B cell (primary cell): ENCODE data around the gene VILL. TPM values are rescaled to one million over a fixed set of nuclear protein-coding genes. Genes with fewer than 3 reads are reported as not detected.

Source experiments
- ATAC-seq: fragments of 200-7000 bp; cut with Tn5 transposase; one replicate; pipeline ENCODE4 v1.10.0; 2021; ENCODE audit warnings: low read depth, mild to moderate bottlenecking, moderate number of reproducible peaks, moderate library complexity
- CTCF ChIA-PET: fragments of 350-600 bp; sonication (Branson Sonifier 250); formaldehyde crosslinking; loops from one replicate; lab custom pipeline; 2021; ENCODE audit warnings: antibody characterized with exemption, inconsistent platforms; lab: Charles Lee
- POLR2A ChIA-PET: fragments of 350-600 bp; sonication (Branson Sonifier 250); formaldehyde crosslinking; loops from one replicate; lab custom pipeline; 2021; ENCODE audit warnings: antibody characterized with exemption; lab: Charles Lee
- DNase-seq: peaks from one replicate; pipeline ENCODE4 v3.0.0; 2013
- H2AFZ ChIP-seq: 2 replicates; pipeline ENCODE4 v1.6.1; 2012; ENCODE audit warnings: mild to moderate bottlenecking, low read depth, low read length; ENCODE audit not compliant: insufficient read depth, poor library complexity, severe bottlenecking
- H3K27ac ChIP-seq, 2 donors: 1 replicate in 1 of 2; 2 replicates in 1 of 2; pipeline ENCODE4 v1.5.1; 2012 to 2013; ENCODE audit warnings: low read length in 2 of 2, mild to moderate bottlenecking in 2 of 2, moderate library complexity in 1 of 2
- H3K27me3 ChIP-seq, 4 experiments: fragments of 200-600 bp in 1 of 4; sonication (generic) in 1 of 4; replicated peaks in 1 of 4; 1 replicate in 2 of 4; 2 replicates in 2 of 4; pipeline versions ENCODE4 v1.6.1 to v1.7.0; 2013 to 2016; ENCODE audit warnings: low read length in 3 of 4, mild to moderate bottlenecking in 2 of 4, mixed read lengths in 1 of 4, moderate library complexity in 1 of 4; ENCODE audit not compliant: insufficient read depth in 4 of 4, control insufficient read depth in 3 of 4; ENCODE audit errors: control extremely low read depth in 1 of 4
- H3K36me3 ChIP-seq, 2 experiments: replicated peaks in 1 of 2; 1 replicate in 1 of 2; 2 replicates in 1 of 2; pipeline versions ENCODE4 v1.6.1 to v1.7.1; 2013; ENCODE audit warnings: low read length in 1 of 2; ENCODE audit not compliant: insufficient read depth in 2 of 2, control insufficient read depth in 1 of 2; ENCODE audit errors: control extremely low read depth in 1 of 2, extremely low read depth in 1 of 2
- H3K4me1 ChIP-seq, 2 donors: fragments of 200-600 bp in 1 of 2; sonication (generic) in 1 of 2; 1 replicate in 1 of 2; 2 replicates in 1 of 2; pipeline versions ENCODE4 v1.5.1 to v1.6.1; 2013 to 2017; ENCODE audit warnings: low read length in 2 of 2; ENCODE audit not compliant: control insufficient read depth in 2 of 2, insufficient read depth in 2 of 2
- H3K4me2 ChIP-seq: replicated peaks from 2 replicates; pipeline ENCODE3; 2012; ENCODE audit warnings: mild to moderate bottlenecking, low read depth, low read length; ENCODE audit not compliant: poor library complexity, severe bottlenecking
- H3K4me3 ChIP-seq, 5 experiments: fragments of 200-600 bp in 1 of 5; sonication (generic) in 1 of 5; 1 replicate in 3 of 5; 2 replicates in 2 of 5; pipeline versions ENCODE4 v1.5.1 to v1.7.0; 2011 to 2016; ENCODE audit warnings: low read length in 4 of 5, mild to moderate bottlenecking in 4 of 5, low read depth in 2 of 5, control low read depth in 1 of 5, moderate library complexity in 1 of 5; ENCODE audit not compliant: insufficient read depth in 1 of 5; ENCODE audit errors: control extremely low read depth in 1 of 5, extremely low read depth in 1 of 5
- H3K79me2 ChIP-seq: fragments of 200-600 bp; sonication (generic); one replicate; pipeline ENCODE4 v1.6.0; 2016; ENCODE audit warnings: low read length; ENCODE audit not compliant: control insufficient read depth, insufficient read depth
- H3K9ac ChIP-seq: fragments of 200-600 bp; sonication (generic); 2 replicates; pipeline ENCODE4 v1.6.1; 2017; ENCODE audit warnings: mild to moderate bottlenecking, low read length, moderate library complexity
- H3K9me3 ChIP-seq, 3 donors: one replicate each; pipeline versions ENCODE4 v1.6.1 to v1.7.1; 2013; ENCODE audit warnings: low read length in 2 of 3; ENCODE audit not compliant: control insufficient read depth in 2 of 3, insufficient read depth in 1 of 3; ENCODE audit errors: control extremely low read depth in 1 of 3
- H4K20me1 ChIP-seq: 2 replicates; pipeline ENCODE4 v1.6.0; 2012; ENCODE audit warnings: mild to moderate bottlenecking, low read length; ENCODE audit not compliant: insufficient read depth, control insufficient read depth, poor library complexity, severe bottlenecking
- H3K27ac Mint-ChIP-seq: one replicate; pipeline ENCODE4 v1.8.0; 2021; ENCODE audit warnings: mixed read lengths
- H3K27me3 Mint-ChIP-seq: one replicate; pipeline ENCODE4 v1.8.0; 2021; ENCODE audit warnings: mixed read lengths
- H3K4me1 Mint-ChIP-seq: one replicate; pipeline ENCODE4 v1.8.0; 2021; ENCODE audit warnings: mixed read lengths
- H3K4me3 Mint-ChIP-seq: one replicate; pipeline ENCODE4 v1.8.0; 2021; ENCODE audit warnings: mixed read lengths
- H3K9me3 Mint-ChIP-seq: one replicate; pipeline ENCODE4 v1.8.0; 2022; ENCODE audit warnings: mixed read lengths; ENCODE audit not compliant: insufficient read depth
- CTCF ChIP-seq: fragments of 200-600 bp; IDR thresholded peaks from one replicate; pipeline ENCODE4 v1.8.0; 2022; ENCODE audit warnings: antibody characterized with exemption, mild to moderate bottlenecking
- EZH2 ChIP-seq: IDR thresholded peaks from 2 replicates; pipeline ENCODE4 v1.6.1; 2012; ENCODE audit warnings: borderline replicate concordance, low read depth, mild to moderate bottlenecking, moderate library complexity, low read length; ENCODE audit not compliant: insufficient read depth, poor library complexity, severe bottlenecking
- whole genome bisulfite sequencing: methylation state at CpG from one replicate; pipeline ENCODE4 v1.1.5; 2013; ENCODE audit warnings: missing lambda C conversion rate; ENCODE audit not compliant: insufficient coverage; 5-methylcytosine and 5-hydroxymethylcytosine counted together
- intact Hi-C: fragments of 100-400 bp; cut with micrococcal nuclease; formaldehyde crosslinking; loops from one replicate; pipeline ENCODE4 v1.10.0; 2022
- polyA plus RNA-seq: library from polyadenylated mRNA; depleted of rRNA; stranded (reverse); fragments of >200 nt; gene quantifications from 2 replicates; pipeline ENCODE4 v1.2.3, GENCODE V29; 2012
- total RNA-seq, 2 donors: library from RNA; stranded (reverse); fragments of 120-200 nt in 1 of 2; gene quantifications; 1 replicate in 1 of 2; 2 replicates in 1 of 2; pipeline versions ENCODE4 v1.2.3 to v1.2.4, GENCODE V29; 2013 to 2022

The VILL gene
- total and polyA plus RNA-seq, 2 donors (not counting 1 experiment from before 2014, with no cell fraction given), result 35.2 to 46.4 TPM

GRCh38 chr3:38008191-38008701 is 17.7 kb downstream of the VILL start:
- Mint-ChIP-seq H3K4me3 (no peak overlapping the region), H3K9me3 (no peaks in the 10 kb centered on the region), H3K27ac (no peak overlapping the region), H3K27me3 (no peaks in the 10 kb centered on the region), H3K4me1 (peaks cover 11% of the 10 kb centered on the region)
- ChIA-PET POLR2A (no interaction called here), CTCF (no interaction called here)
- Histone ChIP-seq H3K4me3 (no peak overlapping the region), H3K9me3 (no peaks in the 10 kb centered on the region), H3K27ac (no peak overlapping the region), H3K36me3 (peaks cover 0 to 11% of the 10 kb centered on the region in 2 experiments), H3K4me1 (no peaks in the 10 kb centered on the region), H3K27me3 (no peaks in the 10 kb centered on the region), H2AFZ (no peak overlapping the region), H3K9ac (no peak overlapping the region), H3K79me2 (no peaks in the 10 kb centered on the region), H4K20me1 (no peaks in the 10 kb centered on the region), H3K4me2 (no peak overlapping the region)
- DNase-seq, result no peak
- TF ChIP-seq EZH2 (no peak), CTCF (no peak)
- intact Hi-C loops, result no loop called here
- 97% methylated on average over 19 of the region's 19 CpGs for WGBS
- no peak for ATAC-seq

- DNase-seq, result no peak
- CTCF ChIA-PET, result no interaction called here
Observed at GRCh38 chr3:38008971-38009580, 18.5 kb downstream of the VILL start.

More at GRCh38 chr3:38008971-38009580, 18.5 kb downstream of the VILL start:
- TF ChIP-seq CTCF (no peak), EZH2 (no peak)
- peaks cover 0 to 11% of the 10 kb centered on the region in 2 experiments for H3K36me3 ChIP-seq
- H3K79me2 ChIP-seq, result no peaks in the 10 kb centered on the region
- H3K4me2 ChIP-seq, result no peak overlapping the region
- H3K9me3 Mint-ChIP-seq, result no peaks in the 10 kb centered on the region
- no peak for ATAC-seq
- no peaks in the 10 kb centered on the region for H4K20me1 ChIP-seq
- H3K4me3 ChIP-seq, result no peak overlapping the region
- intact Hi-C loops, result no loop called here
- no peak overlapping the region for H2AFZ ChIP-seq
- H3K4me1 Mint-ChIP-seq, result peaks cover 8% of the 10 kb centered on the region
- WGBS, result 95% methylated on average over 11 of the region's 16 CpGs
- no peaks in the 10 kb centered on the region for H3K27me3 Mint-ChIP-seq
- no peak overlapping the region for H3K27ac ChIP-seq
- H3K27me3 ChIP-seq, result no peaks in the 10 kb centered on the region
- H3K4me3 Mint-ChIP-seq, result no peak overlapping the region
- H3K4me1 ChIP-seq, result no peaks in the 10 kb centered on the region
- no peak overlapping the region for H3K27ac Mint-ChIP-seq
- POLR2A ChIA-PET, result no interaction called here
- H3K9ac ChIP-seq, result no peak overlapping the region
- H3K9me3 ChIP-seq, result no peaks in the 10 kb centered on the region
